ENCODE results near the gene SORBS1.

Gene SORBS1

DNA sequence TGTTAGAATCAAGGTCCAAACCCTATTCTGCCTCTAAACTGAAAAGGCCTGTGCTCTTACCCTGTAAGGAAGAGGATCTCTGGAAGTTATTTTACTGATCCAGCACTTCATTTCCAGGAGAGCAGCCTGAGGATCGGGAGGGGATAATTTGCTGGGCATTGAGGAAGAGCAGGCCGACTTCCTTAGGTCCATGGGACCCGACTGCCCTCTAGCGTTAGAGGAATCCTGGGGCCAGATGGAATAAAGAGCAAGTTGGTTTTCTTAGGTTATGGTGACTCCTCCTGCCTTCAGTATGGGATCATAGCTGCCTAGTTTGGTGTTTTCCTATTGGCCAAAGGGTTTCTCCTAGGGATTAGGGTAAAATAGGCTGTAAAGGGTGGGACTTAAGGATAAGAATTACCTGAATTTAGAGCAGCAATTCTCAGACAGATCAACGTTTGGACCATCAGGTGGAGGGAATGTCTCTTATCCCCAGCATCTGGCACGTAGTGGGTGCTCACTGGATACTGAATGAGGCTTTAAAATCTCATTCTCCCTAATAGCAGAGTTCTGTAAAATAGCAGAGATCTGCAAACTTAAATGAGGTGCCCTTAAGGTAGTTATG, 40.0 kb upstream of the SORBS1 start:
- TF ChIP-seq, protein P1, sequence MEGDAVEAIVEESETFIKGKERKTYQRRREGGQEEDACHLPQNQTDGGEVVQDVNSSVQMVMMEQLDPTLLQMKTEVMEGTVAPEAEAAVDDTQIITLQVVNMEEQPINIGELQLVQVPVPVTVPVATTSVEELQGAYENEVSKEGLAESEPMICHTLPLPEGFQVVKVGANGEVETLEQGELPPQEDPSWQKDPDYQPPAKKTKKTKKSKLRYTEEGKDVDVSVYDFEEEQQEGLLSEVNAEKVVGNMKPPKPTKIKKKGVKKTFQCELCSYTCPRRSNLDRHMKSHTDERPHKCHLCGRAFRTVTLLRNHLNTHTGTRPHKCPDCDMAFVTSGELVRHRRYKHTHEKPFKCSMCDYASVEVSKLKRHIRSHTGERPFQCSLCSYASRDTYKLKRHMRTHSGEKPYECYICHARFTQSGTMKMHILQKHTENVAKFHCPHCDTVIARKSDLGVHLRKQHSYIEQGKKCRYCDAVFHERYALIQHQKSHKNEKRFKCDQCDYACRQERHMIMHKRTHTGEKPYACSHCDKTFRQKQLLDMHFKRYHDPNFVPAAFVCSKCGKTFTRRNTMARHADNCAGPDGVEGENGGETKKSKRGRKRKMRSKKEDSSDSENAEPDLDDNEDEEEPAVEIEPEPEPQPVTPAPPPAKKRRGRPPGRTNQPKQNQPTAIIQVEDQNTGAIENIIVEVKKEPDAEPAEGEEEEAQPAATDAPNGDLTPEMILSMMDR (IDR thresholded peaks at IDR 0.05; ENCODE audit: extremely low read depth, insufficient read depth, missing control alignments): peak; percentile 91
- in situ Hi-C loops (cut with MboI; ENCODE audit: low pct_unique_long_range_greater_than_20kb, low sequenced_read_pairs, unreplicated experiment): no loop called here
- DNase-seq (ENCODE audit: low spot score): peak; percentile 69

DNA sequence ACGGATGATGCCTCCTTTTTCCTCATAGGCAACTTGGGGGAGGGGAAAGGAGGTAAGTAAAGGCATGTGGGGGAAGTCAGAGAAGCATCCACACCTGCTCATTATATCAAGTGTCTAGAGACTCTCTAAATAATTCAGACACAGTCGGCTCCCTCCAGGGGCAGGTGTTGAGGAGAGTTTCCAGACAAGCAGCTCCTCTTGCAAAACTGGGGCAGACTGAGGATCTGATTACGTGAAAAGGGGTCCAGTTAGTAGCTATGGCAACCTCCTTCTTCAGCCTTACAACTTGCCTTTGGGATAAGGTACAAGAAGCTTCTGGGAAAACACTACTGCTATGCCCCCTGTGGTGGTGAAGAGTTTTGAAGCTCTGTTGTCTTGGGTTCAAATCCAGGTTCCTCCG, 39.0 kb upstream of the SORBS1 start:
- TF ChIP-seq, protein P1 (IDR thresholded peaks at IDR 0.05; ENCODE audit: extremely low read depth, insufficient read depth, missing control alignments): no peak
- no peak for DNase-seq (ENCODE audit: low spot score)
- in situ Hi-C loops (cut with MboI; ENCODE audit: low pct_unique_long_range_greater_than_20kb, low sequenced_read_pairs, unreplicated experiment): no loop called here

DNA sequence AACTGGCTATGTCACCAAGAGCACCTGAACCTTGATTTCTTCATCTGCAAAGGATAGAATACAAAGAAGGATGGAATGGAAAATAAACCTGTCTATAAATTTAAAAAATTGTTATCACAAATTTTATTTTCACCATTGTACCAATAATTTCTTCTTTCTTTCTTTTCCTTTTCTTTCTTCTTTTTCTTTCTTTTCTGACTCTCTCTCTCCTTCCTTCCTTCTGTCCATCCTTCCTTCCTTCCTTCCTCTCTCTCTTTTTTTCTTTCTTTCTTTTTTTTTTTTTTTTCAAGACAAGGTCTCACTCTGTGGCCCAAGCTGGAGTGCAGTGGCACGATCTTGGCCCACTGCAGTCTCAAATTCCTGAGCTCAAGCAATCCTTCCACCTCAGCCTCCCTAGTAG, 36.6 kb upstream of the SORBS1 start:
- in situ Hi-C loops (cut with MboI; ENCODE audit: low pct_unique_long_range_greater_than_20kb, low sequenced_read_pairs, unreplicated experiment): loop anchor here (10.0 to 25.0 kb wide), 2 partner anchors 223 to 460 kb away; no protein-coding TSS in a partner anchor

DNA sequence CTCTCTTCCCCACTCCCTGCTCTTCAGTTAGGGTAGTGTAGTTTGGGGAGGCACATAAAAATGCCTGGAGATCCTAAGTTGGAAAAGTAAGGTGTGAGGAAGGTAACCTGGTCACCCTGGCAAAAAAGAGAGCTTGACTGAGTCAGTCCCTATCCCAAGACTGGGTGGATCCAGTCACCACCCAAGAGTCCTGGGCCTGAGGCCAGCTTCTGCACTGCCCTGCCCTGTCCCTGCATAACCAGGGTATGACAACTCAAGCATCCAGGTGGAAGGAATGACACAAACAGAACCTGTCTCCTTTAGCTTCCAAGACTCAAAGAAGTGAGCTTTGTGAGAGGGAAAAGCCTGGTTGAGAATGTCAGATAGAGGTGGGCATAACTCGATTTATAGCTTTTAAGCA, 26.9 kb upstream of the SORBS1 start:
- TF ChIP-seq, protein P1 (IDR thresholded peaks at IDR 0.05; ENCODE audit: extremely low read depth, insufficient read depth, missing control alignments): no peak
- in situ Hi-C loops (cut with MboI; ENCODE audit: low pct_unique_long_range_greater_than_20kb, low sequenced_read_pairs, unreplicated experiment): loop anchor here (25.0 kb wide), 1 partner anchor 451 kb away; no protein-coding TSS in a partner anchor
- no peak for DNase-seq (ENCODE audit: low spot score)

More for the DNA sequence above, 36.6 kb upstream of the SORBS1 start:
- no peak for DNase-seq (ENCODE audit: low spot score)
- TF ChIP-seq, protein P1 (IDR thresholded peaks at IDR 0.05; ENCODE audit: extremely low read depth, insufficient read depth, missing control alignments): no peak

DNA sequence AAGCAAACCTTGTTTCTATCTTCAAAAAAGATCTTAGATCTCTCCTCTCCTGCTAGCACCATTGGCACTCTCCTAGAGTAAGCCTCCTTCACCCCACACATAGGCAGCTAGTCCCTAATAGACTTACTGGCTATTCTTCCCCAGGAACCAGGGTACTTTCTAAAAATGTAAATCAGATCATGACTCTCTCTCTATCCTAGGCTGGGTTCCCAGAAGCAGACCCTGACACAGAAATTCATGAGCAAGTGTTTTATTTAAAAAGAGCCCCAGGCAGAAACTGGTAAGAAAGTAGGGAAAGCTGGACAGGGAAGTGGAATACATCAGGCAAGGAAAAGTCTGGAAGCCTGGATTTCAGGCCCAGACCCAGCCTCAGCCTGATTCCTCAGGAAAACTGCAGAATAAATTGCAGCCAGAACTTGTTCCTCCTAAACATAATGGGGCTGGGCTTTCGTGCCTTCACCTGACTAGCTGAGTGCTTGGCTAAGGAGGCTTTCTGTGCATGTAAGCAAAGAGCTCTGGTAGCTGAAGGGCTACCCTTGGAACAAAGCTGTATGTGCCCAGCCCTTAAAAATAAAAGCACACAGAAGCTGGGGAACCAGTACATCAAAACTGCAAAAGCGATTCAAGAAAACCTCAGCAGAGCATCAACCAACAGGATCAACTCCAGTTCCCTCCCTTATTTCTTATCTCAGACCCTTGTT, 18.8 kb upstream of the SORBS1 start:
- in situ Hi-C loops (cut with MboI; ENCODE audit: low pct_unique_long_range_greater_than_20kb, low sequenced_read_pairs, unreplicated experiment): loop anchor here (25.0 kb wide), 1 partner anchor 443 kb away; no protein-coding TSS in a partner anchor
- DNase-seq (ENCODE audit: low spot score): no peak
- TF ChIP-seq, protein P1 (IDR thresholded peaks at IDR 0.05; ENCODE audit: extremely low read depth, insufficient read depth, missing control alignments): no peak

DNA sequence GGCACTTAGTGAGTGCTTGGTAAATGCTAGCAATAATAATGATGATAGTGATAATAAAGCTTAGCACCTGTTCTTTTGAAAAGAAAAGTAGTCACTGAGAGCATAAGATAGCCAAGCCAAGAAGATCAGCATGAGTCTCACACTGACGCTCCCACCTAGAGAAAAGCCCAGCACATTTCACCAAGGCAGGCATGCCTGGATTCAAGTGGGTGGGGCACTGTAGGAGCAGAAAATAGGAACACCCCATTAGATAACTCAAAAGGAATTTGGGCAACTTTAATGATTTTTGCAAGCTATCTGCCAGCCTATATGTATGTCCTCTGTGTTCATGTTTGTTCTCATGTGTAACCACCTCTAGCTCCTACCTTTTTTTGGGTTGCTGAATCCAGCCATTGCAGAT, 18.1 kb upstream of the SORBS1 start:
- in situ Hi-C loops (cut with MboI; ENCODE audit: low pct_unique_long_range_greater_than_20kb, low sequenced_read_pairs, unreplicated experiment): loop anchor here (25.0 kb wide), 1 partner anchor 442 kb away; no protein-coding TSS in a partner anchor
- TF ChIP-seq, protein P1 (IDR thresholded peaks at IDR 0.05; ENCODE audit: extremely low read depth, insufficient read depth, missing control alignments): no peak
- DNase-seq (ENCODE audit: low spot score): no peak

Measured in GM13977 (cell line).